ENCODE results near the gene PAX2. TPM values are rescaled to one million over a fixed set of nuclear protein-coding genes. Genes with fewer than 3 reads are reported as not detected.

PAX2 gene
- total RNA-seq, 2 donors from 2014 or later: 0.38 to 0.90 TPM

GRCh38 chr10:100766693-100767421, 21.5 kb downstream of the PAX2 start:
- Mint-ChIP-seq H3K27ac (no peak overlapping the region), H3K27me3 (ENCODE audit: low read depth) (peaks cover 22% of the 10 kb centered on the region), H3K9me3 (no peaks in the 10 kb centered on the region), H3K4me1 (ENCODE audit: low read depth) (no peaks in the 10 kb centered on the region), H3K36me3 (ENCODE audit: insufficient read depth in 2 of 2) (no peaks in the 10 kb centered on the region), H3K4me3 (no peak overlapping the region)
- no peak for DNase-seq
- ATAC-seq (replicated peaks in 1 of 2): no peak

- no peak overlapping the region for H3K4me3 Mint-ChIP-seq
- H3K27ac Mint-ChIP-seq: no peak overlapping the region
- peaks cover 17% of the 10 kb centered on the region for H3K27me3 Mint-ChIP-seq (ENCODE audit: low read depth)
- no peaks in the 10 kb centered on the region for H3K4me1 Mint-ChIP-seq (ENCODE audit: low read depth)
- H3K9me3 Mint-ChIP-seq: no peaks in the 10 kb centered on the region
- no peaks in the 10 kb centered on the region for H3K36me3 Mint-ChIP-seq (ENCODE audit: insufficient read depth in 2 of 2)
- DNase-seq (no peak), ATAC-seq (replicated peaks in 1 of 2) (no peak)
Observed at GRCh38 chr10:100767422-100767775, 22.0 kb downstream of the PAX2 start.

- Mint-ChIP-seq H3K4me1 (ENCODE audit: low read depth) (no peaks in the 10 kb centered on the region), H3K9me3 (no peaks in the 10 kb centered on the region), H3K27ac (no peak overlapping the region), H3K36me3 (ENCODE audit: insufficient read depth in 2 of 2) (no peaks in the 10 kb centered on the region), H3K27me3 (ENCODE audit: low read depth) (peaks cover 13% of the 10 kb centered on the region), H3K4me3 (no peak overlapping the region)
- ATAC-seq (replicated peaks in 1 of 2): no peak
- no peak for DNase-seq
Observed at GRCh38 chr10:100769481-100769880, 24.1 kb downstream of the PAX2 start.

- Mint-ChIP-seq H3K27ac (no peak overlapping the region), H3K27me3 (ENCODE audit: low read depth) (peaks cover 37% of the 10 kb centered on the region), H3K4me1 (ENCODE audit: low read depth) (no peaks in the 10 kb centered on the region), H3K4me3 (no peak overlapping the region), H3K36me3 (ENCODE audit: insufficient read depth in 2 of 2) (no peaks in the 10 kb centered on the region), H3K9me3 (no peaks in the 10 kb centered on the region)
- DNase-seq: no peak
- ATAC-seq (replicated peaks in 1 of 2): no peak
Observed at GRCh38 chr10:100773646-100774045, 28.3 kb downstream of the PAX2 start.

GRCh38 chr10:100774223-100774622, 28.8 kb downstream of the PAX2 start:
- H3K9me3 Mint-ChIP-seq: no peaks in the 10 kb centered on the region
- H3K27ac Mint-ChIP-seq: no peak overlapping the region
- no peaks in the 10 kb centered on the region for H3K36me3 Mint-ChIP-seq (ENCODE audit: insufficient read depth in 2 of 2)
- peaks cover 42% of the 10 kb centered on the region for H3K27me3 Mint-ChIP-seq (ENCODE audit: low read depth)
- no peak overlapping the region for H3K4me3 Mint-ChIP-seq
- no peak for ATAC-seq (replicated peaks in 1 of 2)
- DNase-seq: no peak
- H3K4me1 Mint-ChIP-seq (ENCODE audit: low read depth): no peaks in the 10 kb centered on the region

GRCh38 chr10:100774876-100775275, 29.5 kb downstream of the PAX2 start:
- peaks cover 48% of the 10 kb centered on the region for H3K27me3 Mint-ChIP-seq (ENCODE audit: low read depth)
- DNase-seq (no peak), ATAC-seq (replicated peaks in 1 of 2) (no peak)
- H3K9me3 Mint-ChIP-seq: no peaks in the 10 kb centered on the region
- no peak overlapping the region for H3K4me3 Mint-ChIP-seq
- H3K27ac Mint-ChIP-seq: no peak overlapping the region
- no peaks in the 10 kb centered on the region for H3K4me1 Mint-ChIP-seq (ENCODE audit: low read depth)
- H3K36me3 Mint-ChIP-seq (ENCODE audit: insufficient read depth in 2 of 2): no peaks in the 10 kb centered on the region

- H3K27ac Mint-ChIP-seq: no peak overlapping the region
- H3K4me3 Mint-ChIP-seq: no peak overlapping the region
- no peaks in the 10 kb centered on the region for H3K4me1 Mint-ChIP-seq (ENCODE audit: low read depth)
- DNase-seq: no peak
- no peak for ATAC-seq (replicated peaks in 1 of 2)
- no peaks in the 10 kb centered on the region for H3K9me3 Mint-ChIP-seq
- peaks cover 52% of the 10 kb centered on the region for H3K27me3 Mint-ChIP-seq (ENCODE audit: low read depth)
- no peaks in the 10 kb centered on the region for H3K36me3 Mint-ChIP-seq (ENCODE audit: insufficient read depth in 2 of 2)
Observed at GRCh38 chr10:100775386-100775785, 30.0 kb downstream of the PAX2 start.

GRCh38 chr10:100775871-100776270, 30.5 kb downstream of the PAX2 start:
- Mint-ChIP-seq H3K9me3 (no peaks in the 10 kb centered on the region), H3K36me3 (ENCODE audit: insufficient read depth in 2 of 2) (no peaks in the 10 kb centered on the region), H3K4me3 (no peak overlapping the region), H3K27ac (no peak overlapping the region), H3K27me3 (ENCODE audit: low read depth) (peaks cover 52% of the 10 kb centered on the region), H3K4me1 (ENCODE audit: low read depth) (no peaks in the 10 kb centered on the region)
- no peak for DNase-seq
- no peak for ATAC-seq (replicated peaks in 1 of 2)

- DNase-seq (no peak), ATAC-seq (replicated peaks in 1 of 2) (no peak)
- Mint-ChIP-seq H3K36me3 (ENCODE audit: insufficient read depth in 2 of 2) (no peaks in the 10 kb centered on the region), H3K9me3 (no peaks in the 10 kb centered on the region), H3K27ac (no peak overlapping the region), H3K4me3 (no peak overlapping the region), H3K4me1 (ENCODE audit: low read depth) (no peaks in the 10 kb centered on the region), H3K27me3 (ENCODE audit: low read depth) (peaks cover 49% of the 10 kb centered on the region)
Observed at GRCh38 chr10:100776671-100777070, 31.3 kb downstream of the PAX2 start.

GRCh38 chr10:100779329-100779728, 33.9 kb downstream of the PAX2 start:
- Mint-ChIP-seq H3K36me3 (ENCODE audit: insufficient read depth in 2 of 2) (no peaks in the 10 kb centered on the region), H3K4me3 (no peak overlapping the region), H3K27me3 (ENCODE audit: low read depth) (peaks cover 49% of the 10 kb centered on the region), H3K27ac (no peak overlapping the region), H3K9me3 (no peaks in the 10 kb centered on the region), H3K4me1 (ENCODE audit: low read depth) (no peaks in the 10 kb centered on the region)
- ATAC-seq (replicated peaks in 1 of 2) (no peak), DNase-seq (no peak)

GRCh38 chr10:100780324-100780723, 34.9 kb downstream of the PAX2 start:
- no peaks in the 10 kb centered on the region for H3K4me1 Mint-ChIP-seq (ENCODE audit: low read depth)
- no peak overlapping the region for H3K27ac Mint-ChIP-seq
- H3K4me3 Mint-ChIP-seq: no peak overlapping the region
- H3K27me3 Mint-ChIP-seq (ENCODE audit: low read depth): peaks cover 42% of the 10 kb centered on the region
- H3K9me3 Mint-ChIP-seq: no peaks in the 10 kb centered on the region
- ATAC-seq (replicated peaks in 1 of 2): no peak
- no peaks in the 10 kb centered on the region for H3K36me3 Mint-ChIP-seq (ENCODE audit: insufficient read depth in 2 of 2)
- DNase-seq: no peak

- H3K27me3 Mint-ChIP-seq (ENCODE audit: low read depth): peaks cover 34% of the 10 kb centered on the region
- ATAC-seq (replicated peaks in 1 of 2): no peak
Observed at GRCh38 chr10:100781145-100781665, 35.8 kb downstream of the PAX2 start.

GRCh38 chr10:100782461-100783244, 37.3 kb downstream of the PAX2 start:
- no peak overlapping the region for H3K4me3 Mint-ChIP-seq
- peaks cover 39% of the 10 kb centered on the region for H3K27me3 Mint-ChIP-seq (ENCODE audit: low read depth)
- H3K4me1 Mint-ChIP-seq (ENCODE audit: low read depth): no peaks in the 10 kb centered on the region
- ATAC-seq (replicated peaks in 1 of 2) (no peak), DNase-seq (no peak)
- no peaks in the 10 kb centered on the region for H3K9me3 Mint-ChIP-seq
- H3K27ac Mint-ChIP-seq: no peak overlapping the region
- H3K36me3 Mint-ChIP-seq (ENCODE audit: insufficient read depth in 2 of 2): no peaks in the 10 kb centered on the region

More at GRCh38 chr10:100781145-100781665, 35.8 kb downstream of the PAX2 start:
- DNase-seq: no peak
- Mint-ChIP-seq H3K36me3 (ENCODE audit: insufficient read depth in 2 of 2) (no peaks in the 10 kb centered on the region), H3K4me1 (ENCODE audit: low read depth) (no peaks in the 10 kb centered on the region), H3K4me3 (no peak overlapping the region), H3K27ac (no peak overlapping the region), H3K9me3 (no peaks in the 10 kb centered on the region)
